Mesenchymal stem cell (in vitro differentiated cells and primary cell): ENCODE data around the gene TGFA.

Source experiments
- DNase-seq: peaks from one replicate; pipeline ENCODE4 v3.0.0-alpha.2; 2013
- H2AFZ ChIP-seq: one replicate; pipeline ENCODE4 v1.6.1; 2013; ENCODE audit warnings: low read depth, mild to moderate bottlenecking, control low read depth, inconsistent platforms, low read length, moderate library complexity
- H2AK5ac ChIP-seq: 2 replicates; pipeline ENCODE4 v1.6.1; 2013; ENCODE audit warnings: low read length, moderate library complexity, mild to moderate bottlenecking, inconsistent platforms; ENCODE audit not compliant: severe bottlenecking
- H2BK120ac ChIP-seq: one replicate; pipeline ENCODE4 v1.6.1; 2013; ENCODE audit warnings: low read depth, mild to moderate bottlenecking, inconsistent platforms, low read length, moderate library complexity
- H2BK12ac ChIP-seq, 2 experiments: one replicate each; pipeline ENCODE4 v1.6.1; 2013; ENCODE audit warnings: inconsistent platforms in 2 of 2, low read length in 2 of 2, mild to moderate bottlenecking in 2 of 2, moderate library complexity in 2 of 2, control low read depth in 1 of 2
- H2BK15ac ChIP-seq: one replicate; pipeline ENCODE4 v1.6.1; 2013; ENCODE audit warnings: mild to moderate bottlenecking, low read depth, inconsistent platforms; ENCODE audit not compliant: poor library complexity, severe bottlenecking
- H2BK5ac ChIP-seq: 2 replicates; pipeline ENCODE4 v1.6.1; 2013; ENCODE audit warnings: low read depth, mild to moderate bottlenecking, low read length, control low read depth, inconsistent platforms; ENCODE audit not compliant: poor library complexity, severe bottlenecking
- H3K14ac ChIP-seq, 2 experiments: one replicate each; pipeline ENCODE4 v1.6.1; 2013; ENCODE audit warnings: inconsistent platforms in 2 of 2, low read length in 2 of 2, control low read depth in 1 of 2, mild to moderate bottlenecking in 1 of 2, moderate library complexity in 1 of 2
- H3K18ac ChIP-seq, 2 experiments: one replicate each; pipeline ENCODE4 v1.6.1; 2013; ENCODE audit warnings: inconsistent platforms in 2 of 2, low read length in 2 of 2, control low read depth in 1 of 2, low read depth in 1 of 2, mild to moderate bottlenecking in 1 of 2
- H3K23ac ChIP-seq, 2 experiments: one replicate each; pipeline ENCODE4 v1.6.1; 2013; ENCODE audit warnings: inconsistent platforms in 2 of 2, low read length in 2 of 2, mild to moderate bottlenecking in 2 of 2, moderate library complexity in 2 of 2, control low read depth in 1 of 2
- H3K27ac ChIP-seq: 2 replicates; pipeline ENCODE4 v1.5.1; 2013; ENCODE audit warnings: mild to moderate bottlenecking, moderate library complexity, low read length, control low read depth, inconsistent platforms; ENCODE audit not compliant: poor library complexity, severe bottlenecking
- H3K27me3 ChIP-seq, 2 experiments: 2 replicates each; pipeline versions ENCODE4 v1.6.1 to v1.7.0; 2013; ENCODE audit warnings: low read length in 2 of 2, mild to moderate bottlenecking in 2 of 2, moderate library complexity in 2 of 2, control low read depth in 1 of 2, inconsistent platforms in 1 of 2; ENCODE audit not compliant: control insufficient read depth in 1 of 2, insufficient read depth in 1 of 2
- H3K36me3 ChIP-seq, 2 experiments: 2 replicates each; pipeline versions ENCODE4 v1.6.1 to v1.7.0; 2013; ENCODE audit warnings: low read length in 2 of 2, control low read depth in 1 of 2, inconsistent platforms in 1 of 2, low read depth in 1 of 2, mild to moderate bottlenecking in 1 of 2; ENCODE audit not compliant: insufficient read depth in 2 of 2, control insufficient read depth in 1 of 2
- H3K4ac ChIP-seq, 2 experiments: one replicate each; pipeline ENCODE4 v1.6.1; 2013; ENCODE audit warnings: inconsistent platforms in 2 of 2, low read length in 2 of 2, mild to moderate bottlenecking in 2 of 2, moderate library complexity in 2 of 2, control low read depth in 1 of 2, low read depth in 1 of 2
- H3K4me1 ChIP-seq: 2 replicates; pipeline ENCODE4 v1.6.1; 2013; ENCODE audit warnings: low read depth, low read length, control low read depth; ENCODE audit not compliant: control insufficient read depth, insufficient read depth
- H3K4me2 ChIP-seq: 2 replicates; pipeline ENCODE4 v1.6.1; 2013; ENCODE audit warnings: low read length, mild to moderate bottlenecking, inconsistent platforms; ENCODE audit not compliant: poor library complexity, severe bottlenecking
- H3K4me3 ChIP-seq, 2 experiments: 2 replicates each; pipeline versions ENCODE4 v1.5.1 to v1.7.0; 2013; ENCODE audit warnings: low read length in 2 of 2, mild to moderate bottlenecking in 2 of 2, control low read depth in 1 of 2, low read depth in 1 of 2; ENCODE audit not compliant: insufficient read depth in 1 of 2
- H3K79me1 ChIP-seq: replicated peaks from 2 replicates; pipeline ENCODE4 v1.6.1; 2013; ENCODE audit warnings: mild to moderate bottlenecking, control low read depth, low read length, inconsistent platforms; ENCODE audit not compliant: poor library complexity, severe bottlenecking
- H3K9ac ChIP-seq: 2 replicates; pipeline ENCODE4 v1.7.0; 2013; ENCODE audit warnings: mild to moderate bottlenecking, low read length, moderate library complexity
- H3K9me3 ChIP-seq: 2 replicates; pipeline ENCODE4 v1.7.0; 2013; ENCODE audit warnings: mild to moderate bottlenecking, low read length; ENCODE audit not compliant: control insufficient read depth
- H4K8ac ChIP-seq: one replicate; pipeline ENCODE4 v1.6.1; 2013; ENCODE audit warnings: inconsistent platforms, mild to moderate bottlenecking, low read length, moderate library complexity
- H4K91ac ChIP-seq: one replicate; pipeline ENCODE4 v1.6.1; 2013; ENCODE audit warnings: mild to moderate bottlenecking, low read length, inconsistent platforms
- WGBS: methylation state at CpG from one replicate; pipeline ENCODE4 v1.1.7; 2013; ENCODE audit warnings: mixed read lengths; 5-methylcytosine and 5-hydroxymethylcytosine counted together

The TGFA gene

GRCh38 chr2:70596293-70596692, 42.7 kb upstream of the TGFA start:
- H3K9me3 ChIP-seq: no peaks in the 10 kb centered on the region
- WGBS: 72% methylated on average over 6 of the region's 6 CpGs

GRCh38 chr2:70583091-70583490, 29.5 kb upstream of the TGFA start:
- Histone ChIP-seq H2AFZ (no peak overlapping the region), H4K8ac (no peak overlapping the region), H2BK5ac (no peak overlapping the region), H3K79me1 (no peaks in the 10 kb centered on the region), H2BK120ac (no peak overlapping the region), H3K18ac (no peak overlapping the region), H2BK15ac (no peak overlapping the region), H3K27me3 (peaks cover 25 to 43% of the 10 kb centered on the region in 2 experiments), H3K23ac (no peak overlapping the region), H3K9me3 (no peaks in the 10 kb centered on the region), H3K14ac (no peak overlapping the region), H3K36me3 (no peaks in the 10 kb centered on the region), H3K4me1 (no peaks in the 10 kb centered on the region), H4K91ac (no peak overlapping the region), H3K27ac (no peak overlapping the region), H3K4ac (no peak overlapping the region), H3K4me3 (no peak overlapping the region), H2BK12ac (no peak overlapping the region), H2AK5ac (no peak overlapping the region), H3K9ac (no peak overlapping the region), H3K4me2 (no peak overlapping the region)
- 94% methylated on average over 7 of the region's 7 CpGs for WGBS
- no peak for DNase-seq

More at GRCh38 chr2:70596293-70596692, 42.7 kb upstream of the TGFA start:
- DNase-seq: no peak
- Histone ChIP-seq H3K4ac (no peak overlapping the region), H3K9ac (peak overlapping the region; percentile 8), H2BK12ac (no peak overlapping the region), H2AFZ (no peak overlapping the region), H3K23ac (no peak overlapping the region), H2AK5ac (no peak overlapping the region), H3K27ac (peak overlapping the region; percentile 59), H2BK15ac (no peak overlapping the region), H3K4me2 (no peak overlapping the region), H3K4me1 (peaks cover 6% of the 10 kb centered on the region), H3K79me1 (no peaks in the 10 kb centered on the region), H3K27me3 (peaks cover 0 to 3% of the 10 kb centered on the region in 2 experiments), H4K8ac (no peak overlapping the region), H3K4me3 (no peak overlapping the region), H2BK120ac (no peak overlapping the region), H3K14ac (no peak overlapping the region), H3K18ac (no peak overlapping the region), H3K36me3 (no peaks in the 10 kb centered on the region), H4K91ac (no peak overlapping the region), H2BK5ac (peak overlapping the region; percentile 73)

- Histone ChIP-seq H3K9me3 (peaks cover 5% of the 10 kb centered on the region), H3K4me2 (no peak overlapping the region), H3K4me1 (no peaks in the 10 kb centered on the region), H4K8ac (no peak overlapping the region), H2BK5ac (no peak overlapping the region), H3K18ac (no peak overlapping the region), H2BK15ac (no peak overlapping the region), H2AK5ac (no peak overlapping the region), H3K23ac (no peak overlapping the region), H2BK120ac (no peak overlapping the region), H3K4me3 (no peak overlapping the region), H3K9ac (no peak overlapping the region), H2AFZ (no peak overlapping the region), H4K91ac (no peak overlapping the region), H2BK12ac (no peak overlapping the region), H3K36me3 (no peaks in the 10 kb centered on the region), H3K4ac (no peak overlapping the region), H3K14ac (no peak overlapping the region), H3K79me1 (no peaks in the 10 kb centered on the region), H3K27me3 (peaks cover 25 to 48% of the 10 kb centered on the region in 2 experiments), H3K27ac (no peak overlapping the region)
- no peak for DNase-seq
Observed at GRCh38 chr2:70580352-70580751, 26.7 kb upstream of the TGFA start.

- DNase-seq: no peak
- Histone ChIP-seq H3K4me3 (no peak overlapping the region), H3K18ac (no peak overlapping the region), H2BK15ac (no peak overlapping the region), H3K4ac (no peak overlapping the region), H3K9ac (no peak overlapping the region), H3K23ac (no peak overlapping the region), H3K14ac (no peak overlapping the region), H3K4me1 (no peaks in the 10 kb centered on the region), H4K8ac (no peak overlapping the region), H3K27me3 (peaks cover 18 to 73% of the 10 kb centered on the region in 2 experiments), H2BK5ac (no peak overlapping the region), H2BK120ac (no peak overlapping the region), H4K91ac (no peak overlapping the region), H2AK5ac (no peak overlapping the region), H3K4me2 (no peak overlapping the region), H3K27ac (no peak overlapping the region), H3K79me1 (no peaks in the 10 kb centered on the region), H2BK12ac (no peak overlapping the region), H2AFZ (no peak overlapping the region), H3K36me3 (no peaks in the 10 kb centered on the region), H3K9me3 (peaks cover 6% of the 10 kb centered on the region)
- 88% methylated on average over 3 of the region's 3 CpGs for WGBS
Observed at GRCh38 chr2:70574618-70575017, 21.0 kb upstream of the TGFA start.
